GM21825 (cell line): ENCODE results near the gene TMEM164.
"Not testable (repeated sequence)": the region's sequence is repeated elsewhere in the genome, so short reads cannot be mapped to it uniquely, and the experiment has no call there.

Source experiments
- ATAC-seq: cut with Tn5 transposase; IDR thresholded peaks from one replicate; pipeline ENCODE4 v1.9.1; 2021; ENCODE audit warnings: mild to moderate bottlenecking, moderate library complexity; ENCODE audit not compliant: unreplicated experiment

Gene TMEM164

GRCh38 chrX:110125446-110126162 is 122.7 kb downstream of the TMEM164 start:
- ATAC-seq, result no peak

- ATAC-seq, result no peak
Measured at GRCh38 chrX:110131031-110131430, 128.1 kb downstream of the TMEM164 start.

GRCh38 chrX:110132450-110133114 is 129.7 kb downstream of the TMEM164 start:
- no peak for ATAC-seq

- no peak for ATAC-seq
Measured at GRCh38 chrX:110133735-110134370, 130.9 kb downstream of the TMEM164 start.

- no peak for ATAC-seq
Measured at GRCh38 chrX:110135618-110136017, 132.7 kb downstream of the TMEM164 start.

GRCh38 chrX:110136136-110136535 is 133.2 kb downstream of the TMEM164 start:
- no peak for ATAC-seq

- no peak for ATAC-seq
Measured at GRCh38 chrX:110138557-110138956, 135.6 kb downstream of the TMEM164 start.

- no peak for ATAC-seq
Measured at GRCh38 chrX:110139172-110139571, 136.3 kb downstream of the TMEM164 start.

GRCh38 chrX:110142096-110142495 is 139.2 kb downstream of the TMEM164 start:
- ATAC-seq, result no peak

GRCh38 chrX:110143454-110144210 is 140.7 kb downstream of the TMEM164 start:
- no peak for ATAC-seq

GRCh38 chrX:110145311-110145710 is 142.4 kb downstream of the TMEM164 start:
- no peak for ATAC-seq

- peak; percentile 62 for ATAC-seq
Measured at GRCh38 chrX:110145854-110146253, 142.9 kb downstream of the TMEM164 start.

GRCh38 chrX:110146521-110146920 is 143.6 kb downstream of the TMEM164 start:
- ATAC-seq, result peak; percentile 62

- ATAC-seq, result no peak
Measured at GRCh38 chrX:110153244-110153643, 150.3 kb downstream of the TMEM164 start.

GRCh38 chrX:110153896-110154295 is 151.0 kb downstream of the TMEM164 start:
- no peak for ATAC-seq

GRCh38 chrX:110154328-110154727 is 151.4 kb downstream of the TMEM164 start:
- not testable (repeated sequence) for ATAC-seq

GRCh38 chrX:110155759-110156158 is 152.8 kb downstream of the TMEM164 start:
- no peak for ATAC-seq

- ATAC-seq, result no peak
Measured at GRCh38 chrX:110156167-110156754, 153.3 kb downstream of the TMEM164 start.

GRCh38 chrX:110157444-110157843 is 154.5 kb downstream of the TMEM164 start:
- no peak for ATAC-seq

GRCh38 chrX:110159235-110159634 is 156.3 kb downstream of the TMEM164 start:
- no peak for ATAC-seq

GRCh38 chrX:110159865-110160264 is 157.0 kb downstream of the TMEM164 start:
- no peak for ATAC-seq
